CD4-positive, alpha-beta T cell (primary cell): Measurements from ENCODE around the gene IL1RL2. TPM values are rescaled to one million over a fixed set of nuclear protein-coding genes. Genes with fewer than 3 reads are reported as not detected.

Experiments used
- ATAC-seq: fragments of 200-7000 bp; cut with Tn5 transposase; one replicate; pipeline ENCODE4 v1.10.0; 2022; ENCODE audit warnings: mild to moderate bottlenecking; ENCODE audit not compliant: poor library complexity
- CTCF ChIA-PET: fragments of 350-600 bp; sonication (Branson Sonifier 250); formaldehyde crosslinking; loops from one replicate; lab custom pipeline; 2021; ENCODE audit warnings: antibody characterized with exemption, inconsistent platforms; lab: Charles Lee
- POLR2A ChIA-PET: fragments of 350-600 bp; sonication (Branson Sonifier 250); formaldehyde crosslinking; loops from one replicate; lab custom pipeline; 2021; ENCODE audit warnings: antibody characterized with exemption, inconsistent platforms; lab: Charles Lee
- DNase-seq, 14 experiments: peaks; one replicate each; pipeline ENCODE4 v3.0.0-alpha.2; 2013 to 2020; ENCODE audit warnings: mixed read lengths in 2 of 14
- H3K27ac ChIP-seq, 2 donors: one replicate each; pipeline versions ENCODE4 v1.5.1 to v1.7.0; 2013; ENCODE audit warnings: low read length in 2 of 2, low read depth in 1 of 2, mild to moderate bottlenecking in 1 of 2
- H3K27me3 ChIP-seq, 2 experiments: 1 replicate in 1 of 2; 2 replicates in 1 of 2; pipeline versions ENCODE4 v1.6.1 to v1.7.0; 2013; ENCODE audit warnings: low read length in 2 of 2, control low read depth in 1 of 2, mild to moderate bottlenecking in 1 of 2, moderate library complexity in 1 of 2; ENCODE audit not compliant: insufficient read depth in 2 of 2, control insufficient read depth in 1 of 2
- H3K36me3 ChIP-seq: one replicate; pipeline ENCODE4 v1.6.1; 2013; ENCODE audit warnings: low read length, control low read depth; ENCODE audit not compliant: insufficient read depth
- H3K4me1 ChIP-seq: one replicate; pipeline ENCODE4 v1.6.1; 2013; ENCODE audit warnings: low read length, control low read depth; ENCODE audit not compliant: insufficient read depth
- H3K4me3 ChIP-seq: one replicate; pipeline ENCODE4 v1.5.1; 2013; ENCODE audit warnings: mild to moderate bottlenecking, low read length, moderate library complexity
- H3K9me3 ChIP-seq, 2 experiments: 1 replicate in 1 of 2; 2 replicates in 1 of 2; pipeline versions ENCODE4 v1.6.1 to v1.7.0; 2013; ENCODE audit warnings: low read length in 2 of 2, mild to moderate bottlenecking in 2 of 2, control low read depth in 1 of 2, moderate library complexity in 1 of 2; ENCODE audit not compliant: control insufficient read depth in 1 of 2, insufficient read depth in 1 of 2
- H3K27ac Mint-ChIP-seq: one replicate; pipeline ENCODE4 v1.8.0; 2020; ENCODE audit warnings: mixed read lengths
- H3K27me3 Mint-ChIP-seq: one replicate; pipeline ENCODE4 v1.8.0; 2021; ENCODE audit warnings: mixed read lengths
- H3K36me3 Mint-ChIP-seq: one replicate; pipeline ENCODE4 v1.8.0; 2021; ENCODE audit warnings: low read depth, mixed read lengths
- H3K4me1 Mint-ChIP-seq: one replicate; pipeline ENCODE4 v1.8.0; 2021; ENCODE audit warnings: low read depth, mixed read lengths
- H3K4me3 Mint-ChIP-seq: one replicate; pipeline ENCODE4 v1.8.0; 2020; ENCODE audit warnings: mild to moderate bottlenecking, mixed read lengths
- H3K9me3 Mint-ChIP-seq: one replicate; pipeline ENCODE4 v1.8.0; 2020; ENCODE audit warnings: mixed read lengths
- CTCF ChIP-seq: fragments of 200-600 bp; IDR thresholded peaks from one replicate; pipeline ENCODE4 v1.8.0; 2022; ENCODE audit warnings: antibody characterized with exemption, mild to moderate bottlenecking
- intact Hi-C, 2 experiments: fragments of 100-400 bp; cut with DNase I in 1 of 2; cut with micrococcal nuclease in 1 of 2; formaldehyde crosslinking; loops; one replicate each; pipeline versions ENCODE4 v1.15.1 to v1.9.0; 2023 to 2025; cut with DNase I, micrococcal nuclease
- total RNA-seq, 174 experiments: library from RNA in 2 of 174; stranded (reverse) in 2 of 174; gene quantifications; one replicate each; pipeline ENCODE4 v1.2.3 and lab custom pipeline; 2021 to 2026

The IL1RL2 gene
- total RNA-seq, 2 experiments from 2014 or later = not detected

GRCh38 chr2:102197389-102198137 lies 10.7 kb downstream of the IL1RL2 start:
- H3K4me1 Mint-ChIP-seq = no peaks in the 10 kb centered on the region
- no peak for TF ChIP-seq CTCF
- H3K4me3 Mint-ChIP-seq = no peak overlapping the region
- H3K9me3 ChIP-seq = no peaks in the 10 kb centered on the region
- ATAC-seq (no peak), DNase-seq (peak in 2 of 14 experiments; percentile 5 to 28)
- no peaks in the 10 kb centered on the region for H3K27me3 ChIP-seq
- peaks cover 4% of the 10 kb centered on the region for H3K4me1 ChIP-seq
- intact Hi-C loops = no loop called here
- no peak overlapping the region for H3K27ac Mint-ChIP-seq
- peaks cover 7% of the 10 kb centered on the region for H3K27me3 Mint-ChIP-seq
- no peak overlapping the region for H3K27ac ChIP-seq
- ChIA-PET CTCF (interaction anchor here (1.1 kb wide), 1 partner anchor 19 kb away, joined by 3 read pairs; no protein-coding TSS in a partner anchor), POLR2A (no interaction called here)
- H3K36me3 ChIP-seq = no peaks in the 10 kb centered on the region
- H3K9me3 Mint-ChIP-seq = no peaks in the 10 kb centered on the region
- no peak overlapping the region for H3K4me3 ChIP-seq
- H3K36me3 Mint-ChIP-seq = no peaks in the 10 kb centered on the region

- Histone ChIP-seq H3K9me3 (no peaks in the 10 kb centered on the region), H3K4me1 (peaks cover 4% of the 10 kb centered on the region), H3K27ac (no peak overlapping the region), H3K4me3 (no peak overlapping the region), H3K36me3 (no peaks in the 10 kb centered on the region), H3K27me3 (no peaks in the 10 kb centered on the region)
- ChIA-PET POLR2A (no interaction called here), CTCF (interaction anchor here (1.0 kb wide), 1 partner anchor 40 kb away, joined by 3 read pairs; no protein-coding TSS in a partner anchor)
- Mint-ChIP-seq H3K4me3 (no peak overlapping the region), H3K4me1 (no peaks in the 10 kb centered on the region), H3K27ac (no peak overlapping the region), H3K36me3 (no peaks in the 10 kb centered on the region), H3K9me3 (no peaks in the 10 kb centered on the region), H3K27me3 (no peaks in the 10 kb centered on the region)
- ATAC-seq (no peak), DNase-seq (no peak)
- intact Hi-C loops = no loop called here
- TF ChIP-seq CTCF = no peak
These were observed 13.7 kb downstream of the IL1RL2 start for GRCh38 chr2:102200539-102200938.

- intact Hi-C loops = no loop called here
- no peaks in the 10 kb centered on the region for H3K27me3 Mint-ChIP-seq
- Histone ChIP-seq H3K27me3 (no peaks in the 10 kb centered on the region), H3K27ac (no peak overlapping the region), H3K9me3 (no peaks in the 10 kb centered on the region), H3K4me3 (no peak overlapping the region), H3K4me1 (no peaks in the 10 kb centered on the region), H3K36me3 (no peaks in the 10 kb centered on the region)
- ATAC-seq (no peak), DNase-seq (no peak)
- no peak for TF ChIP-seq CTCF
- ChIA-PET CTCF (no interaction called here), POLR2A (no interaction called here)
- H3K4me3 Mint-ChIP-seq = no peak overlapping the region
- no peak overlapping the region for H3K27ac Mint-ChIP-seq
- no peaks in the 10 kb centered on the region for H3K9me3 Mint-ChIP-seq
- no peaks in the 10 kb centered on the region for H3K36me3 Mint-ChIP-seq
- no peaks in the 10 kb centered on the region for H3K4me1 Mint-ChIP-seq
These were observed 17.8 kb downstream of the IL1RL2 start for GRCh38 chr2:102204638-102205037.
